Calu3 (cell line): ENCODE results near the gene REST. TPM values are rescaled to one million over a fixed set of nuclear protein-coding genes. Genes with fewer than 3 reads are reported as not detected.
A peak's percentile ranks its signal among the peaks of the same experiment; 100 is the strongest.

Experiments
- BruUV-seq: library from RNA; stranded (reverse); fragments of 400-500 nt; replicated peaks from 2 replicates; lab custom pipeline; 2021; lab: Mats Ljungman, UMichigan
- CTCF ChIA-PET: fragments of 300-600 bp; sonication (Branson Sonifier 250); formaldehyde crosslinking; loops from one replicate; lab custom pipeline; 2022; ENCODE audit warnings: antibody characterized with exemption; lab: Charles Lee
- DNase-seq: peaks from one replicate; pipeline ENCODE4 v3.0.0; 2022
- H3K27ac Mint-ChIP-seq: one replicate; pipeline ENCODE4 v1.8.0; 2022; ENCODE audit warnings: mixed read lengths; ENCODE audit not compliant: unreplicated experiment
- H3K27me3 Mint-ChIP-seq: one replicate; pipeline ENCODE4 v1.8.0; 2022; ENCODE audit warnings: mixed read lengths; ENCODE audit not compliant: unreplicated experiment
- H3K36me3 Mint-ChIP-seq: one replicate; pipeline ENCODE4 v1.8.0; 2022; ENCODE audit warnings: mild to moderate bottlenecking, moderate library complexity, mixed read lengths; ENCODE audit not compliant: insufficient read depth, unreplicated experiment
- H3K4me1 Mint-ChIP-seq: one replicate; pipeline ENCODE4 v1.8.0; 2022; ENCODE audit warnings: mild to moderate bottlenecking, low read depth, mixed read lengths; ENCODE audit not compliant: unreplicated experiment
- H3K4me3 Mint-ChIP-seq: one replicate; pipeline ENCODE4 v1.8.0; 2022; ENCODE audit warnings: mild to moderate bottlenecking, low read depth, moderate library complexity, mixed read lengths; ENCODE audit not compliant: unreplicated experiment
- H3K9me3 Mint-ChIP-seq: one replicate; pipeline ENCODE4 v1.8.0; 2022; ENCODE audit warnings: low read depth, mixed read lengths; ENCODE audit not compliant: unreplicated experiment
- intact Hi-C: fragments of 100-400 bp; cut with micrococcal nuclease; formaldehyde crosslinking; loops from one replicate; pipeline ENCODE4 v1.10.0; 2022; ENCODE audit not compliant: unreplicated experiment
- total RNA-seq: library from RNA; stranded (reverse); gene quantifications from 2 replicates; pipeline ENCODE4 v1.2.3, GENCODE V29; 2022
- TF ChIP-seq, protein P1 (sequence below): fragments of 200-600 bp; IDR thresholded peaks from one replicate; pipeline ENCODE4 v1.8.0; 2022; ENCODE audit warnings: antibody characterized with exemption; ENCODE audit not compliant: unreplicated experiment

REST gene
- total RNA-seq, 1 experiment from 2014 or later, result 29.6 TPM

DNA sequence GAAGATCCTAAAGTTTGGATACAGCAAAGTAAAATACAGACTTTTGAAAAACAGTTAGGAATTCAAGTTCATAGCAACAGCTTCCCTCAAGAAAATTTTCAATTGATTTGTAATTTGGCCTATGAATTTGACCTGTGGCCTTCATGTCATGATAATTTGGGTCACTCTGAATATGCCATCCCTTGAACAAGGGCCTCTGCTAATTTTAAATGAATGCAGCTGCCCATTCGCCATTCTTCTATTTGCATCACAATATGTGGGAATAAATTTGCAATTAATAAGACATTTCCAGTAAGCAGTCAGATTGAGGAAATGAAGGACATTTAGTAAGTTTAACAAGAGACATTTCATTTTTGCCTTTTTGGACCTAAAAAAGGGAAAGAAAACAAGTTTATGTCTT is 1.9 kb upstream of the REST start:
- CTCF ChIA-PET, result no interaction called here
- H3K4me3 Mint-ChIP-seq, result no peak overlapping the region
- peaks cover 19% of the 10 kb centered on the region for H3K4me1 Mint-ChIP-seq
- intact Hi-C loops, result no loop called here
- no peak overlapping the region for H3K27ac Mint-ChIP-seq
- H3K9me3 Mint-ChIP-seq, result no peaks in the 10 kb centered on the region
- H3K27me3 Mint-ChIP-seq, result no peaks in the 10 kb centered on the region
- TF ChIP-seq, protein P1, sequence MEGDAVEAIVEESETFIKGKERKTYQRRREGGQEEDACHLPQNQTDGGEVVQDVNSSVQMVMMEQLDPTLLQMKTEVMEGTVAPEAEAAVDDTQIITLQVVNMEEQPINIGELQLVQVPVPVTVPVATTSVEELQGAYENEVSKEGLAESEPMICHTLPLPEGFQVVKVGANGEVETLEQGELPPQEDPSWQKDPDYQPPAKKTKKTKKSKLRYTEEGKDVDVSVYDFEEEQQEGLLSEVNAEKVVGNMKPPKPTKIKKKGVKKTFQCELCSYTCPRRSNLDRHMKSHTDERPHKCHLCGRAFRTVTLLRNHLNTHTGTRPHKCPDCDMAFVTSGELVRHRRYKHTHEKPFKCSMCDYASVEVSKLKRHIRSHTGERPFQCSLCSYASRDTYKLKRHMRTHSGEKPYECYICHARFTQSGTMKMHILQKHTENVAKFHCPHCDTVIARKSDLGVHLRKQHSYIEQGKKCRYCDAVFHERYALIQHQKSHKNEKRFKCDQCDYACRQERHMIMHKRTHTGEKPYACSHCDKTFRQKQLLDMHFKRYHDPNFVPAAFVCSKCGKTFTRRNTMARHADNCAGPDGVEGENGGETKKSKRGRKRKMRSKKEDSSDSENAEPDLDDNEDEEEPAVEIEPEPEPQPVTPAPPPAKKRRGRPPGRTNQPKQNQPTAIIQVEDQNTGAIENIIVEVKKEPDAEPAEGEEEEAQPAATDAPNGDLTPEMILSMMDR, result no peak
- no peak for DNase-seq
- peaks cover 28% of the 10 kb centered on the region for H3K36me3 Mint-ChIP-seq
- BruUV-seq, result no TSS peak

DNA sequence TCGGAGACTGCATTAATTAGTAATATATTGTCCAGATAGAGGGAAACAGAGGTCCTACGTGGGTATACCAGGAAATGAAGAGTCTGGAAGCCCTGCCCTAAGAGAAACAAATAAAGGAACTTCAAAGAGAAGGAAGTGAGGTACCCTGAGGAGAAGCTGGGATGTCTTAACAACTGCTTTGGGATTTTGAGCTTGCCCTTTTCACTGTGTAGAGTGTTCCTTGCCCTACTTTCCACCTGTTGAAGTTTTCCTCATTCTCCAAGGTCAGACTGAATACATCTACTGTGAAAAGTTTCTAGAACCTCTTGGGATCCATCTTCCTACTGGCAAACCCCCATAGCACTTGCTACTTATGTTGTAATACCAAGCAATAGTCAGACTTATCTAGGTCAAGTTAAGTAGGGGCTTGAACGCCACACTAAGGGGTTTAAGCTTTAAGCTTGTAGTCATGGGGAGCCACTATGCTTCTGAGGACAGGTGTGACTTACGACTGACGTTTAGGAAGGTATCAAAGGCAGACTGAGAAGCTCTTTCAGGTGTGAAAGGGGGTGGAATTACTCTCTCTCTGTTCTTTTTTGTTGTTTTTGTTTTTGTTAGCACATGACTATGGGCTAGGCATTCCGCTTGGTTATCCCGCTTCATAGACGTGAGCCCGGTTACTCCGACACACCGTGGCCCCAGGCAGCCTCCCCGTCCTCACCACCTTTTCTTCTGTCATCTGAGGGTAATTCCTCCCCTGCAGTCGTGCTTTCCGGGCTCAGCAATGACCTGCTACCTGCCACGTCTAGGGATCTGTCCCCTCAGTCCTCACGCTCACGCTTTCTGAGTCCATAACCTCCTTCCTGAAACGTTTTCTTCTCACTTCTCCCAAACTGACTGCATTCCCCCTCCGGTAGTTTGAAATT is 959 bp upstream of the REST start:
- intact Hi-C loops, result no loop called here
- H3K4me1 Mint-ChIP-seq, result peaks cover 21% of the 10 kb centered on the region
- peaks cover 28% of the 10 kb centered on the region for H3K36me3 Mint-ChIP-seq
- H3K9me3 Mint-ChIP-seq, result no peaks in the 10 kb centered on the region
- DNase-seq, result no peak
- BruUV-seq, result no TSS peak
- H3K4me3 Mint-ChIP-seq, result peak overlapping the region; percentile 88
- H3K27ac Mint-ChIP-seq, result peak overlapping the region; percentile 74
- no peaks in the 10 kb centered on the region for H3K27me3 Mint-ChIP-seq
- TF ChIP-seq, protein P1, result no peak
- CTCF ChIA-PET, result interaction anchor here (0.5 to 1.2 kb wide), 4 partner anchors 9 to 476 kb away, joined by 3 to 9 read pairs (median 4); no protein-coding TSS in a partner anchor

DNA sequence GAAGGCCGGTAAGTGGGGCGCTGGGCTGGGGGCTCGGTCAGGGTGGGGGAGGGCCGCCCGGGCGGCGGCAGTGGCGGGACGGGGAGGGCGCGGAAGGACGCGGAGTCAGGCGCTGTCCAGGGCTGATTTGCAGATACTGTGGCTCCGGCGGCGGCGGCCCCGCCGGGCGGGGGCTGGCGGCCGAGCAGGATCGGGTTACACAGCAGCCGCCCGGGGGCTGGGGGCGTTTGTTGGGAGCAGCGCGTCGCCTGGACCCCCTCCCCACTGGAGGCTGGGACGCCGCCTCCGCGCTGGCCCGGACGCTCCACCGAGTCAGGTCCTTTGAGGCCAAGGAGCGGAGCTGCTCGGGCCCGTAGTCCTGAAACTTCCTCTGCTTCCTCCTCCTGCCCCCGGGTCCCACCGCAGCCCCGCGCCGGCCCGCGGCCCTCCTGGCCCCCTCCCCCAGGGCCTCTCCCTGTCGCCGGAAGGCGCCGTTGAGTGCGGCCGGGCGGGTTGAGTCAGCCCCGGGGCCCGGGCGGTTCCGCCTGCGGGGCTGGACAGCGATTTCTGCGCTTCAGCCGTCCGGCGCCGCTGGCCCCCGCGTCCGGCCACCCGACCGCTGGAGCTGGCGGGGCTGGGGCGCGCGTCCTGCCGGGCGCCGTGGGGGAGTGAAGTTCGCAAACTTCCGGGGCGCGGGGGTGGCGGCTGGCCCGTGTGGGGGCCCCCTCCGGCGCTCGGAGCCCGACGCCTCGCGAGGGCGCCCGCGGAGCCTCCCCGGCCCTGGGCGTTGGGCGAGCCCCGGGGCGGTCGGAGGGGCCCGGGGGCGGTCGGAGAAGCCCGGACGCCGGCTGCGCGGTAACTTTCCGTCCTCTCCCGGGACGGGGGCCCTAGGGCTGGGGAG is 746 bp downstream of the REST start:
- Mint-ChIP-seq H3K4me1 (peaks cover 21% of the 10 kb centered on the region), H3K27ac (peak overlapping the region; percentile 71), H3K36me3 (peaks cover 28% of the 10 kb centered on the region), H3K27me3 (no peaks in the 10 kb centered on the region), H3K9me3 (no peaks in the 10 kb centered on the region), H3K4me3 (peak overlapping the region; percentile 88)
- BruUV-seq, result no TSS peak
- peak; percentile 66 for DNase-seq
- CTCF ChIA-PET, result no interaction called here
- intact Hi-C loops, result no loop called here
- TF ChIP-seq, protein P1, result no peak

DNA sequence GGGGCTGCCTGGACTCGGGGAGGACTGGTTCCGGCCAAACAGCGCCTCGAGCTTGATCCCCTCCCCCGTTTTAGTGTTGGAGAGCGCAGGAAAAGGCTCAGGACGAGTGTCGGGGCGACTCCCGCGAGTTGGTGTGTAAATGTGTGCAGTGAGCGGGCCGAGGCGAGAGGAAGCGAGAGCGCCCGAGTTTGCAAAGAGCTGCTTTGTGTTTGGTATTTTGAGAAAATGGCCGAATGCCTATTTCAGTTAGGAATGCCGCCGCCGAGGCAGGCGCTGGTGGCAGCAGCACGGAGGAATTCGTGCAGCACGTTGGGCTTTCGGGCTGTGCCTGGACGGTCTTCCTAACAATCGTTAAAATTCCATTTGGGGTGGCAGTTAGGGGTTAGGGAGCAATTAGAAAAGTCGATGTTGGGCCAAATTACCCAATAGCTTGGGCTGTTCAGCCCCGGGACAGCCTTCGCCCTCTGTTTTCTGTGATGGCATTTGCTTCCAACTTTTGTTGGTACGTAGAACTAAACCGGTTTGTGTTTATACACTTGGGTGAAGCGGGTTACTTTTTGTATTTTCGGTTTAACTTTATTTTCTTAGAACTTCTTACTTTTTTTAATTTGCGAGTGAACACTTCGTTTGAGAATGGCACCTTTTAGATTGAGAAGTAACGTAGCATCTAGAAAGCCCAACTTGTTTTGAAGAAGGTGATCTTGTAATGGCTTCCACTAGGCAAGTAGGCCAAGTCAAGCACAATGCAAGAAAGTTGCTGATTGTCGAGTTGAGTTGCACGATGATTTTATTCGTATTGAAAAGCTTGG is 1.6 kb downstream of the REST start:
- Mint-ChIP-seq H3K4me3 (peak overlapping the region; percentile 88), H3K9me3 (no peaks in the 10 kb centered on the region), H3K36me3 (peaks cover 28% of the 10 kb centered on the region), H3K4me1 (peaks cover 21% of the 10 kb centered on the region), H3K27me3 (no peaks in the 10 kb centered on the region), H3K27ac (peak overlapping the region; percentile 71)
- DNase-seq, result peak; percentile 17
- TF ChIP-seq, protein P1, result no peak
- CTCF ChIA-PET, result no interaction called here
- no TSS peak for BruUV-seq
- intact Hi-C loops, result no loop called here
